CD4-positive, alpha-beta T cell treated with Interleukin-4 for 1 hour (primary cell): Measurements from ENCODE around the gene ATP5PO.
"Not testable (repeated sequence)": the region's sequence is repeated elsewhere in the genome, so short reads cannot be mapped to it uniquely, and the experiment has no call there.

ENCODE experiments used
- DNase-seq, 2 donors: peaks; one replicate each; pipeline ENCODE4 v3.0.0-alpha.2; 2020 to 2022

ATP5PO gene

DNA sequence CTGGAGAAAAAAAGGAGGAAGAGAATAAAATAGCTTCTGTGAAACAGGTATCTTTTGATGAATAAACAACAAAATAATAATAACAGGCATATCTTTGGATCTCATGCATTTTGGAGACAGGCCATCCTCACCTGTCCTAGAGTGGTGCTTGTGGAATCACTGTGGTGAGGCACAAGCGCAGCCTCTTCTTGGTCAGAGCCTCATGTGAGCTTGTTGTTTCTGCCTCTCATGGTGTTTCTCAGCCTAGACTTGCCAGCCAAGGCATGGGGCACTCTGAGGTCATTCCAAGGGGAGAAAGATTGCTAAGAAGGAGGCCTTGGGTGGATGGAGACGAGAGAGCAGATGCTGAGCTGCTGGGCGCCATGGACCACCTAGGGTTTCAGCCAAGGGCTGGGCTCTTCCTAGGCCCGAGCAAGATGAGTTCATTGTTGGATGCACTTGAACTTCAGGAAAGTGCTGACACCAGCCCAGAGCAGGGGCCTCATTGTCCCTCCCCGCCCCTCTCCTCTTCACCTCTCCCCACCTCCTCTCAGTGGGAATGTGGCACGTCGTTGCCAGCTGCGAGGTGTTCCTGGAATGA lies 49.5 kb downstream of the ATP5PO start:
- no peak for DNase-seq

DNA sequence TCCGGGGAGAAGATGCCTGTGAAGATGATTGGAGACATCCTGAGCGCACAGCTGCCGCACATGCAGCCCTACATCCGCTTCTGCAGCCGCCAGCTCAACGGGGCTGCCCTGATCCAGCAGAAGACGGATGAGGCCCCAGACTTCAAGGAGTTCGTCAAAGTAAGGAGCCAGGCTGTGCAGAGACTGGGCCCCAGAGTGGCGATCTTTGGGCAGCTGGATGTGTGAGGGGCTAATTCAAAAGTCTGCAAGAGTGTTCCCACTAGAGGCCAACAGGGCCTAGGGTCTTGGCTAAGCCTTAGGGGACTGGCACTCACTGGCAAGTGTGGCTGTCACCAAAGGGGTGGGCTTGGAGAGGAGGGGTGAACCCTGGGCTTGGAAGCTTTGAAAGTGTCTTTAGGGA lies 50.4 kb downstream of the ATP5PO start:
- DNase-seq = no peak

DNA sequence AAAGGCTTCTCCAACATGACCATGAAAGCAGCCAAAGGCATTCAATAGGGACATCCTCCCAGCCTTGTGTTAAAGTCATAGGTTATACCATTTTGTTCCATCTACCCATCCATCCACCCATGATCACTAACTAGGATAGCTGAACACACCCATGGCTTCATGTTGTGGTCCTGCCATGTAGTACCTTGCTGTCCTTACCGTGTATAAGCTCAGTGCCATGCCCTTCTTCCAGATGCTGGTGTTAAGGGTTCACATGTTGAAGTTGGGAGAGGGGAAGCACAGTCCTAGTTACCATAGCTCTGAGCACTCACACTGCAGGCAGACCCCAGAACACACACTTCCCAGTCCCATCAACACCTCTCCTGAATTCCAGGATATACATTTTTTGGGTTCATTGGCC lies 51.5 kb downstream of the ATP5PO start:
- no peak for DNase-seq

GRCh38 chr21:33863191-33863590 lies 52.4 kb downstream of the ATP5PO start:
- DNase-seq = not testable (repeated sequence)

- DNase-seq = no peak
Measured at GRCh38 chr21:33861125-33861524, 54.5 kb downstream of the ATP5PO start.

DNA sequence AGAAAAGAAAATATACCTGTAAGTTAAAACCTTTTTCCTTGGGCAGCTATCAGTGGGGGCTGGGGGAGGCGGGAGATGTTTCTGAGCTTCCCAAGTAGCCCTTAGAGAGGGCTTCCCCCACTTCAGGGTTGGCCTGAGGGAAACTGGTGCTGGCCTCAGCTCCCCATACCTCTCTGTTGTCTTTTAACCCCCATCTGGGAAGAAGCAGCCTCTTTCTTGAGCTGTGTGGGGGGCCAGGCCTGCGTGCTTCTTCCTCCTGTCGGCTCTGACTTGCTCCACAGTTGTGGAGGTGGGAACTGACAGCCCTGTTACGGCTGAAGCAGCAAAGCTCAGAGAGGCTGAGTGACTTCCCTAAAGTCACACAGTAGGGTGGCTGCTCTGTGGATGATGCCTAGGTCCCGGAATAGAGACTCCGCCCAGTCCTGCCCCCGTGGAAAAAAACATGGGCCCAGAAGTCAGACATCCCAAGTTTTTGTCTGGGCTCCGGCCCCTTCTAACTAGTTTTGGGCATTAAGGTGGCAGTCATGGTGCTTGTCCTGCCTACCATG lies 55.2 kb downstream of the ATP5PO start:
- no peak for DNase-seq

GRCh38 chr21:33859373-33860102 lies 56.1 kb downstream of the ATP5PO start:
- DNase-seq = no peak

DNA sequence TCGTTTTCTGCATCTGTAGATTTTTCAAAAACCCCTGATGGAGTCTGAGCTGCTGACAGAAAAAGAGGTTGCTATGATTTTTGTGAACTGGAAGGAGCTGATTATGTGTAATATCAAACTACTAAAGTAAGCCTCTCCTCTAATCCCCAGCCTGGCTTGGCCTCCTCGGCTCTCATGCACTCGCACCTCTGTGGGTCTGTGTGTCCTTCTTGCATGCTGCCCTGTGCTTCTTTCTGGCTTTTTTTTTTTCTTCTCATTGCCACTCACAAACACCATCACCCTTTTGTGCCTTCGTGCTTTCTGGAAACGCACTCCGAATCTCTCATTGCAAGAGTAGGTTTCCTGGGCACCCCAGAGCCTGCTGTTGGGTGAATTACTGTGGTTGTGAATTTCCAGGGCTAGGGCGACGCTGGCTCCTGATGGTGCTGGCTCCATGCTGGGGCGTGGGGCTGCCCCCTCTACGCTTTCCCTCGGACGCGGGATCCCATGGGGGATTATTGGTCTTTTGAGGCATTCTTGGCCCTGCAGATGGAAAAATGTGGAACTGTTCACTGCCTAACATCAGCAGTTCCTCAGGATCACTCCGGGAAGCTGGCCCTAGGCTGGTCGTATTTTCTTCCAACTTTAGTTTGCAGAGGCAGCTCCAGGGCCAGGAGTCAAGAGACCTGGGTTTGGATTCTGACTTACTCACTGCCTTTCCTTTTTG lies 56.8 kb downstream of the ATP5PO start:
- DNase-seq = no peak

DNA sequence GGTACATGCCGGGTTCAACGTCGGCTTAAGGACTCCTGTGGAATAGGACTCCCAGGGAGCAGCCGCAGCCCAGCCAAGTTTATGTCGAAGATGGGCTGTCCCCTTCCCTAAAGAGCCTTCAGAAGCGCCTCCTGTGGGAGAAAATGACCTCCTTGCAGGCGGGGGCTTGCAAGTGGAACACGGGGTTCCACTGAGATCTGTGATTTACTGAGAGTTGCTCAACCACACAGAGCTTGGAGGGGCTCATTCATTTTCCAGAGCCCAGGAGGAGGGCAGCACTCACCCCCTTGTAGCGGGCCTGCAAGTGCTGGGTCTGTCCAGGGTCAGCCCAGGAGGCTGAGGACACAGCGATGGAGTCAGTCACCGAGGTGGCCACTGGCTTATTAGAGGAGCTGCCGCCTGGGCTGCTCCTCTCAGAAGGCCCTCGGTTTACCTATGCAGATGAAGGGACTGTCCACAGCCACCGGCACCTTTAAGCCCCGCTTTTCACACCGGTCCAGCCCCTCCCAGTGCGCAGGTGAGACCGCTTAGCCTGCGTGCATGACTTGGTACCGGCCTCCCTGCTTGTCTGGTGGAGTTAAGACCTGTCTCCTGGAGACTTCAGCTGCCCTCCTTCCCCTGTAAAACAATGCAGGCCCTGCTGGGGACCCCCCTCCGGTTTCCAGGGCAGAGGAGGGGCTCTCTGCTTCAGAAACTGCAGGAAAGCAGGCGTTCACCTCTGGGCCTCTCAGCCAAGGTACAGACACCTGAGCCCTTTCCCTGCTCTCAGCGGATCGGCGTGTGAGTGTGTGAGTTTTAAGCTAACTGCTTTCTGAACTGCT lies 57.5 kb downstream of the ATP5PO start:
- DNase-seq = no peak

DNA sequence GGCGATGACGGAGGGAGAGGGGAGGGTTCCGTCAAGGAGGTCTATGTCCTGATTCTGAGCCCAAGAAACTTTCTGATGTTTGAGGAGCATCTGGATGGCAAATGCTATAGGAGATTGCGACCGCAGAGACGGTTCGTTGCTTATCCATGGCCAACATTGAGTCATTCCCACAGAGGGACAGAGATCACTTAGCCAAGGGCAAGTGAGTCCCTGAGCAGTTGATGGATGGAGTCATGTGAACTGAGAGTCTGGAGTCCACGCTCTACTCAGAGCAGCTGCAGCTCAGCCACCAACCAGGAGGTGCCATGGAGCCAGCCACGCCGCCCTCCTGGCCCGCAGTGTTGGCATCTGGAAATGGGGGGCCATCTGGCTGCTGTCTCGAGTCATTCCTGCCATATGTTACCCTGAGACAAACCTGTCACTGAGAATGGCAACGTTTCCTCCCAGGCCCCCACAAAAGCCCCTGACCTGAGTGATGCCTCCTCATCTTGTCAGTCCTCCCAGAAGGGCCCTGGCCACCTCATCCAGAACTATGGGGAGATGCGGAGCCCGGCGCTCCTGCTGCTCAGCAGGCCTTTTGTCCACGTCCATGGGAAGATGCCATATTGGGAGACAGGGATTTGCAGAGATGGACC lies 58.6 kb downstream of the ATP5PO start:
- no peak for DNase-seq

GRCh38 chr21:33855190-33855589 lies 60.4 kb downstream of the ATP5PO start:
- DNase-seq = no peak

GRCh38 chr21:33854604-33855003 lies 61.0 kb downstream of the ATP5PO start:
- DNase-seq = no peak
